ENCODE results near the gene MYCBP2.

Gene MYCBP2

GRCh38 chr13:77138813-77139212 lies 188.1 kb downstream of the MYCBP2 start:
- Histone ChIP-seq H3K18ac (ENCODE audit: low read length) (no peak overlapping the region), H3K36me3 (ENCODE audit: control insufficient read depth, insufficient read depth, low read length) (no peaks in the 10 kb centered on the region), H3K79me2 (ENCODE audit: control insufficient read depth, insufficient read depth, low read length) (no peaks in the 10 kb centered on the region), H2BK15ac (replicated peaks; ENCODE audit: low read depth) (no peak overlapping the region), H3K4ac (ENCODE audit: low read depth, low read length) (no peak overlapping the region), H3K27me3 (ENCODE audit: insufficient read depth, low read length, poor library complexity) (no peaks in the 10 kb centered on the region), H2AK5ac (ENCODE audit: low read length) (no peak overlapping the region), H3K27ac (ENCODE audit: low read depth, low read length) (no peak overlapping the region), H3K4me2 (ENCODE audit: low read length) (no peak overlapping the region), H3K23ac (ENCODE audit: low read length) (no peak overlapping the region), H3K4me1 (ENCODE audit: control insufficient read depth, low read depth, low read length) (no peaks in the 10 kb centered on the region), H4K8ac (ENCODE audit: low read depth, low read length) (no peak overlapping the region), H2BK5ac (ENCODE audit: low read length) (no peak overlapping the region), H4K5ac (ENCODE audit: low read length) (no peak overlapping the region), H3K4me3 (ENCODE audit: low read length) (no peak overlapping the region), H3K56ac (ENCODE audit: low read length) (no peak overlapping the region), H3K9ac (ENCODE audit: low read length) (no peak overlapping the region), H3K79me1 (ENCODE audit: low read length) (no peaks in the 10 kb centered on the region), H2BK120ac (ENCODE audit: low read depth, low read length) (no peak overlapping the region)
- no peak for DNase-seq
- WGBS (ENCODE audit: extremely low coverage, insufficient coverage, low lambda C conversion rate), result no CpG with 5 or more reads among the region's 2 CpGs

- Histone ChIP-seq H4K5ac (ENCODE audit: low read length) (no peak overlapping the region), H3K4ac (ENCODE audit: low read depth, low read length) (no peak overlapping the region), H3K4me3 (ENCODE audit: low read length) (no peak overlapping the region), H3K23ac (ENCODE audit: low read length) (no peak overlapping the region), H3K79me1 (ENCODE audit: low read length) (no peaks in the 10 kb centered on the region), H3K18ac (ENCODE audit: low read length) (no peak overlapping the region), H3K27me3 (ENCODE audit: insufficient read depth, low read length, poor library complexity) (no peaks in the 10 kb centered on the region), H2BK120ac (ENCODE audit: low read depth, low read length) (no peak overlapping the region), H3K27ac (ENCODE audit: low read depth, low read length) (no peak overlapping the region), H3K4me1 (ENCODE audit: control insufficient read depth, low read depth, low read length) (no peaks in the 10 kb centered on the region), H2BK15ac (replicated peaks; ENCODE audit: low read depth) (no peak overlapping the region), H3K4me2 (ENCODE audit: low read length) (no peak overlapping the region), H3K79me2 (ENCODE audit: control insufficient read depth, insufficient read depth, low read length) (no peaks in the 10 kb centered on the region), H3K36me3 (ENCODE audit: control insufficient read depth, insufficient read depth, low read length) (no peaks in the 10 kb centered on the region), H2AK5ac (ENCODE audit: low read length) (no peak overlapping the region), H3K56ac (ENCODE audit: low read length) (no peak overlapping the region), H2BK5ac (ENCODE audit: low read length) (no peak overlapping the region), H3K9ac (ENCODE audit: low read length) (no peak overlapping the region), H4K8ac (ENCODE audit: low read depth, low read length) (no peak overlapping the region)
- WGBS (ENCODE audit: extremely low coverage, insufficient coverage, low lambda C conversion rate), result 100% methylated on average over 1 of the region's 3 CpGs
- peak; percentile 19 for DNase-seq
These were observed 189.9 kb downstream of the MYCBP2 start for GRCh38 chr13:77136902-77137420.

GRCh38 chr13:77124423-77124822 lies 202.5 kb downstream of the MYCBP2 start:
- H3K4me2 ChIP-seq (ENCODE audit: low read length), result no peak overlapping the region
- no peak overlapping the region for H2BK15ac ChIP-seq (replicated peaks; ENCODE audit: low read depth)
- H3K56ac ChIP-seq (ENCODE audit: low read length), result no peak overlapping the region
- no peak overlapping the region for H4K8ac ChIP-seq (ENCODE audit: low read depth, low read length)
- H2BK5ac ChIP-seq (ENCODE audit: low read length), result no peak overlapping the region
- H3K27ac ChIP-seq (ENCODE audit: low read depth, low read length), result no peak overlapping the region
- no peak overlapping the region for H4K5ac ChIP-seq (ENCODE audit: low read length)
- H3K23ac ChIP-seq (ENCODE audit: low read length), result no peak overlapping the region
- H3K18ac ChIP-seq (ENCODE audit: low read length), result no peak overlapping the region
- no peak overlapping the region for H3K9ac ChIP-seq (ENCODE audit: low read length)
- no peak overlapping the region for H3K4ac ChIP-seq (ENCODE audit: low read depth, low read length)
- WGBS (ENCODE audit: extremely low coverage, insufficient coverage, low lambda C conversion rate), result no CpG with 5 or more reads among the region's 1 CpG
- no peaks in the 10 kb centered on the region for H3K36me3 ChIP-seq (ENCODE audit: control insufficient read depth, insufficient read depth, low read length)
- no peak for DNase-seq
- no peak overlapping the region for H2BK120ac ChIP-seq (ENCODE audit: low read depth, low read length)
- no peak overlapping the region for H2AK5ac ChIP-seq (ENCODE audit: low read length)
- no peaks in the 10 kb centered on the region for H3K79me1 ChIP-seq (ENCODE audit: low read length)
- H3K4me1 ChIP-seq (ENCODE audit: control insufficient read depth, low read depth, low read length), result no peaks in the 10 kb centered on the region
- H3K4me3 ChIP-seq (ENCODE audit: low read length), result no peak overlapping the region
- H3K27me3 ChIP-seq (ENCODE audit: insufficient read depth, low read length, poor library complexity), result no peaks in the 10 kb centered on the region
- H3K79me2 ChIP-seq (ENCODE audit: control insufficient read depth, insufficient read depth, low read length), result no peaks in the 10 kb centered on the region

- no peak overlapping the region for H3K18ac ChIP-seq (ENCODE audit: low read length)
- no CpG with 5 or more reads among the region's 3 CpGs for WGBS (ENCODE audit: extremely low coverage, insufficient coverage, low lambda C conversion rate)
- no peak overlapping the region for H3K56ac ChIP-seq (ENCODE audit: low read length)
- peak; percentile 63 for DNase-seq
- H3K27ac ChIP-seq (ENCODE audit: low read depth, low read length), result no peak overlapping the region
- H3K23ac ChIP-seq (ENCODE audit: low read length), result no peak overlapping the region
- H2BK120ac ChIP-seq (ENCODE audit: low read depth, low read length), result no peak overlapping the region
- no peak overlapping the region for H4K8ac ChIP-seq (ENCODE audit: low read depth, low read length)
- no peaks in the 10 kb centered on the region for H3K79me2 ChIP-seq (ENCODE audit: control insufficient read depth, insufficient read depth, low read length)
- peaks cover 3% of the 10 kb centered on the region for H3K4me1 ChIP-seq (ENCODE audit: control insufficient read depth, low read depth, low read length)
- no peak overlapping the region for H3K4me3 ChIP-seq (ENCODE audit: low read length)
- no peak overlapping the region for H2BK5ac ChIP-seq (ENCODE audit: low read length)
- no peaks in the 10 kb centered on the region for H3K27me3 ChIP-seq (ENCODE audit: insufficient read depth, low read length, poor library complexity)
- no peak overlapping the region for H3K9ac ChIP-seq (ENCODE audit: low read length)
- H4K5ac ChIP-seq (ENCODE audit: low read length), result no peak overlapping the region
- no peak overlapping the region for H2AK5ac ChIP-seq (ENCODE audit: low read length)
- no peaks in the 10 kb centered on the region for H3K79me1 ChIP-seq (ENCODE audit: low read length)
- no peak overlapping the region for H3K4ac ChIP-seq (ENCODE audit: low read depth, low read length)
- no peak overlapping the region for H2BK15ac ChIP-seq (replicated peaks; ENCODE audit: low read depth)
- no peaks in the 10 kb centered on the region for H3K36me3 ChIP-seq (ENCODE audit: control insufficient read depth, insufficient read depth, low read length)
- H3K4me2 ChIP-seq (ENCODE audit: low read length), result no peak overlapping the region
These were observed 208.8 kb downstream of the MYCBP2 start for GRCh38 chr13:77118134-77118533.

- H3K27ac ChIP-seq (ENCODE audit: low read depth, low read length), result no peak overlapping the region
- no peak for DNase-seq
- no peak overlapping the region for H3K4me2 ChIP-seq (ENCODE audit: low read length)
- H3K23ac ChIP-seq (ENCODE audit: low read length), result no peak overlapping the region
- no peaks in the 10 kb centered on the region for H3K36me3 ChIP-seq (ENCODE audit: control insufficient read depth, insufficient read depth, low read length)
- no peak overlapping the region for H2BK15ac ChIP-seq (replicated peaks; ENCODE audit: low read depth)
- H3K56ac ChIP-seq (ENCODE audit: low read length), result no peak overlapping the region
- H3K9ac ChIP-seq (ENCODE audit: low read length), result no peak overlapping the region
- no peaks in the 10 kb centered on the region for H3K27me3 ChIP-seq (ENCODE audit: insufficient read depth, low read length, poor library complexity)
- H3K4ac ChIP-seq (ENCODE audit: low read depth, low read length), result no peak overlapping the region
- no peak overlapping the region for H2BK5ac ChIP-seq (ENCODE audit: low read length)
- peaks cover 3% of the 10 kb centered on the region for H3K4me1 ChIP-seq (ENCODE audit: control insufficient read depth, low read depth, low read length)
- H4K8ac ChIP-seq (ENCODE audit: low read depth, low read length), result no peak overlapping the region
- H3K79me1 ChIP-seq (ENCODE audit: low read length), result no peaks in the 10 kb centered on the region
- H2BK120ac ChIP-seq (ENCODE audit: low read depth, low read length), result no peak overlapping the region
- no peaks in the 10 kb centered on the region for H3K79me2 ChIP-seq (ENCODE audit: control insufficient read depth, insufficient read depth, low read length)
- H4K5ac ChIP-seq (ENCODE audit: low read length), result no peak overlapping the region
- H3K18ac ChIP-seq (ENCODE audit: low read length), result no peak overlapping the region
- no peak overlapping the region for H3K4me3 ChIP-seq (ENCODE audit: low read length)
- no peak overlapping the region for H2AK5ac ChIP-seq (ENCODE audit: low read length)
These were observed 212.6 kb downstream of the MYCBP2 start for GRCh38 chr13:77114271-77114670.

- Histone ChIP-seq H3K36me3 (ENCODE audit: control insufficient read depth, insufficient read depth, low read length) (no peaks in the 10 kb centered on the region), H3K27ac (ENCODE audit: low read depth, low read length) (no peak overlapping the region), H3K4me2 (ENCODE audit: low read length) (no peak overlapping the region), H2BK5ac (ENCODE audit: low read length) (no peak overlapping the region), H3K56ac (ENCODE audit: low read length) (no peak overlapping the region), H3K4me1 (ENCODE audit: control insufficient read depth, low read depth, low read length) (peaks cover 3% of the 10 kb centered on the region), H3K79me1 (ENCODE audit: low read length) (no peaks in the 10 kb centered on the region), H4K5ac (ENCODE audit: low read length) (no peak overlapping the region), H3K27me3 (ENCODE audit: insufficient read depth, low read length, poor library complexity) (no peaks in the 10 kb centered on the region), H3K79me2 (ENCODE audit: control insufficient read depth, insufficient read depth, low read length) (no peaks in the 10 kb centered on the region), H2BK120ac (ENCODE audit: low read depth, low read length) (no peak overlapping the region), H3K4me3 (ENCODE audit: low read length) (no peak overlapping the region), H3K4ac (ENCODE audit: low read depth, low read length) (no peak overlapping the region), H3K23ac (ENCODE audit: low read length) (no peak overlapping the region), H2AK5ac (ENCODE audit: low read length) (no peak overlapping the region), H3K9ac (ENCODE audit: low read length) (no peak overlapping the region), H2BK15ac (replicated peaks; ENCODE audit: low read depth) (no peak overlapping the region), H4K8ac (ENCODE audit: low read depth, low read length) (no peak overlapping the region), H3K18ac (ENCODE audit: low read length) (no peak overlapping the region)
- peak; percentile 10 for DNase-seq
These were observed 213.4 kb downstream of the MYCBP2 start for GRCh38 chr13:77113496-77113895.

Data from mesendoderm (in vitro differentiated cells).